Activated naive CD4-positive, alpha-beta T cell treated with anti-CD3 and anti-CD28 coated beads for 36 hours (primary cell): ENCODE results near the gene RHOXF2. TPM values are rescaled to one million over a fixed set of nuclear protein-coding genes. Genes with fewer than 3 reads are reported as not detected.
"Not testable (repeated sequence)": the region's sequence is repeated elsewhere in the genome, so short reads cannot be mapped to it uniquely, and the experiment has no call there.

Source experiments
- CTCF ChIA-PET: fragments of 350-600 bp; sonication (Branson Sonifier 250); formaldehyde crosslinking; loops from one replicate; lab custom pipeline; 2021; ENCODE audit warnings: antibody characterized with exemption; lab: Charles Lee
- DNase-seq: peaks from one replicate; pipeline ENCODE4 v3.0.0-alpha.2; 2020
- H3K27ac Mint-ChIP-seq: one replicate; pipeline ENCODE4 v1.8.0; 2021; ENCODE audit warnings: mild to moderate bottlenecking, mixed read lengths
- H3K27me3 Mint-ChIP-seq: one replicate; pipeline ENCODE4 v1.8.0; 2021; ENCODE audit warnings: low read depth, mixed read lengths
- H3K36me3 Mint-ChIP-seq: one replicate; pipeline ENCODE4 v1.8.0; 2021; ENCODE audit warnings: low read depth, mixed read lengths
- H3K4me1 Mint-ChIP-seq: one replicate; pipeline ENCODE4 v1.8.0; 2021; ENCODE audit warnings: low read depth, mixed read lengths
- H3K4me3 Mint-ChIP-seq: one replicate; pipeline ENCODE4 v1.8.0; 2021; ENCODE audit warnings: mild to moderate bottlenecking, moderate library complexity, mixed read lengths
- H3K9me3 Mint-ChIP-seq: one replicate; pipeline ENCODE4 v1.8.0; 2021; ENCODE audit warnings: mixed read lengths
- intact Hi-C: fragments of 100-400 bp; cut with micrococcal nuclease; formaldehyde crosslinking; loops from one replicate; pipeline ENCODE4 v1.15.1; 2023
- total RNA-seq, 2 experiments: library from RNA; stranded (reverse); gene quantifications; one replicate each; pipeline ENCODE4 v1.2.3, GENCODE V29; 2021

The RHOXF2 gene, protein sequence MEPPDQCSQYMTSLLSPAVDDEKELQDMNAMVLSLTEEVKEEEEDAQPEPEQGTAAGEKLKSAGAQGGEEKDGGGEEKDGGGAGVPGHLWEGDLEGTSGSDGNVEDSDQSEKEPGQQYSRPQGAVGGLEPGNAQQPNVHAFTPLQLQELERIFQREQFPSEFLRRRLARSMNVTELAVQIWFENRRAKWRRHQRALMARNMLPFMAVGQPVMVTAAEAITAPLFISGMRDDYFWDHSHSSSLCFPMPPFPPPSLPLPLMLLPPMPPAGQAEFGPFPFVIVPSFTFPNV
- not detected for total RNA-seq

DNA sequence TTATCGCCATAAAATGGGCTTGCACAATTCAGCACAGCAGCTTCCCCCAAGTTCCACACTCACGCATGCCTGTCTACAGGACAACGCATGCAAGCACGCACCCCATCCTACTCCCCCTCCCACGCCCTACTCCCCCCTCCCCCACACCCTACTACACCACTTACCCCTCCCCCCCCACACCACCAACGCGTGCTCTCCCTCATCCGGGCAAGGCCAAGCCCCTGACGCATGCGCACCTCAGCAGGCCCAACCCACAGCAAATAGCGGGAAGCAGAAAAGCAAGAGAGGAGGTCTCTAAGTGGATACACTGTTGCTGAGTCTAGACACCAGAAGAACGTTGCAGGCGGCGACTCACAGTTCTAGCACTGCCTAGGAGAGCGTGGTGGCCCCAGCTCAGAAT is at the start of gene RHOXF2:
Gene RHOXF2, plus strand, starts transcription at position 301 of the 400 bp plus-strand sequence. CDS start 138 bp downstream, outside the sequence.
- H3K27ac Mint-ChIP-seq, H3K9me3 Mint-ChIP-seq, H3K36me3 Mint-ChIP-seq, CTCF ChIA-PET, DNase-seq, H3K4me1 Mint-ChIP-seq, H3K4me3 Mint-ChIP-seq, intact Hi-C loops, H3K27me3 Mint-ChIP-seq: not testable (repeated sequence)

DNA sequence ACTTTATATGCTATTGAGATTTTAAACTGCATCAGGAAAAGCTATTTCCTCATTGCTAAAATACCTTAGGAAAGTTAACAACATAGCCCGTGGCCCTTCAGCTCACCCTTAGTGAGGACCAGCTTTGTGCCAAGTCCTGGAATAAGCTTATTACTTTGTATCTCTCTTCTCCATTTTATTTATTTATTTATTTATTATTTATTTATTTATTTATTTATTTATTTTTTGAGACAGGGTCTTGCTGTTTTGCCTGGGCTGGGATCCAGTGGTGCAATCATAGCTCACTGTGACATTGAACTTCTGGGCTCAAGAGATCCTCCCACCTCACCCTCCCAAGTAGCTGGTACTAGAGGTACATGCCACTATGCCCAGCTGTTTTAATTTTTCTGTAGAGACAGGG is 49.0 kb upstream of the RHOXF2 start:
- Mint-ChIP-seq H3K9me3 (no peaks in the 10 kb centered on the region), H3K27me3 (no peaks in the 10 kb centered on the region), H3K4me3 (no peak overlapping the region), H3K36me3 (no peaks in the 10 kb centered on the region), H3K4me1 (no peaks in the 10 kb centered on the region), H3K27ac (no peak overlapping the region)
- DNase-seq: no peak
- CTCF ChIA-PET: no interaction called here
- intact Hi-C loops: loop anchor here (10.0 kb wide), 1 partner anchor 105 kb away; no protein-coding TSS in a partner anchor

DNA sequence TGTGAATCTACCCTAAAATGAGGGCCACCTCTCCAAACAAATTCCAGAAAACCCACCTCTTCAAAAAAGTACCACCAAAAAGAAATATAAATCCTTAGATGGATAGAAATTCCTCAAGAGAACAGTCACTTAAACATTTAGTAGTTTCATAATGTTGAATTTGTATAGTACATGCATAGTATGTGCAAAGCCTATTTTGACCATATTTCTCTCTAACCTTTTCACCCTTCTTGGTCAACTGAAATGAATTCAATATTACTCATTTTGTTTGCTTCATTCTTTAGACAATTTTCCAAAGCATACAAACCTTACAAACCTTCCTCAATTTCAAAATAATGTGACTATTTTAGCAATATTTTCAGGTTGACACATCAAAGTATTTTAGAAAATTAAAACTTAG is 46.8 kb upstream of the RHOXF2 start:
- H3K27ac Mint-ChIP-seq: no peak overlapping the region
- no peak overlapping the region for H3K4me3 Mint-ChIP-seq
- no peaks in the 10 kb centered on the region for H3K9me3 Mint-ChIP-seq
- H3K27me3 Mint-ChIP-seq: no peaks in the 10 kb centered on the region
- H3K4me1 Mint-ChIP-seq: no peaks in the 10 kb centered on the region
- intact Hi-C loops: no loop called here
- H3K36me3 Mint-ChIP-seq: no peaks in the 10 kb centered on the region
- no peak for DNase-seq
- CTCF ChIA-PET: no interaction called here

- DNase-seq: no peak
- intact Hi-C loops: no loop called here
- no peaks in the 10 kb centered on the region for H3K4me1 Mint-ChIP-seq
- no peak within 1 kb of the TSS for H3K4me3 Mint-ChIP-seq
- H3K27me3 Mint-ChIP-seq: no peaks in the 10 kb centered on the region
- H3K36me3 Mint-ChIP-seq: no peaks in the 10 kb centered on the region
- no peaks in the 10 kb centered on the region for H3K9me3 Mint-ChIP-seq
- no peak within 1 kb of the TSS for H3K27ac Mint-ChIP-seq
- CTCF ChIA-PET: no interaction called here
Measured at GRCh38 chrX:120115438-120115963, 42.9 kb upstream of the RHOXF2 start, which contains the start of gene RHOXF1. TSS of gene RHOXF1 (minus strand) at chrX:120115913. CDS start at chrX:120115862, 51 bp downstream.

DNA sequence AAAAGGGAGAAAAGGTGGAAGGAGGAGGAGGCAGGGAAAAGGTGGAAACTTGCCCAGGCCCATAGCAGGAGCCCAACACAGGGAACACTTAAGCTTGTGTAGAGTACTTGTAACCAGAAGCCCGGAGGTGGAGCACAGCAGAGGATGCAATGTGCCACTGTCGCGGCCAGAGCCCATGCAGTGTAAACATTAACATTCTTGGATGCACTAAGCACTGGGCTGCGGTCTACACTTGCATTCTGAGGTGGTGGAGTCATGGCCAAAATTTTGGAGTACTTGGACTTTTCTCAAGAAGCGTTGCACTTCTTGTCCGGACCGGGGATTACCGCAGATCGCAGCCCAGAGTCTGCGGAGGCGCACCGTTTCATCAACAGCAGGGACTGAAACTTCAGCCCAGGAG is 38.2 kb upstream of the RHOXF2 start:
- Mint-ChIP-seq H3K36me3 (no peaks in the 10 kb centered on the region), H3K4me3 (no peak overlapping the region)

GRCh38 chrX:120125444-120125843 is 33.0 kb upstream of the RHOXF2 start:
- no peaks in the 10 kb centered on the region for H3K9me3 Mint-ChIP-seq
- DNase-seq: no peak
- H3K27me3 Mint-ChIP-seq: no peaks in the 10 kb centered on the region
- intact Hi-C loops: no loop called here
- no peaks in the 10 kb centered on the region for H3K4me1 Mint-ChIP-seq
- no peaks in the 10 kb centered on the region for H3K36me3 Mint-ChIP-seq
- H3K27ac Mint-ChIP-seq: no peak overlapping the region
- H3K4me3 Mint-ChIP-seq: no peak overlapping the region
- CTCF ChIA-PET: no interaction called here

More for the DNA sequence above, 38.2 kb upstream of the RHOXF2 start:
- Mint-ChIP-seq H3K9me3 (no peaks in the 10 kb centered on the region), H3K27me3 (no peaks in the 10 kb centered on the region), H3K27ac (no peak overlapping the region), H3K4me1 (no peaks in the 10 kb centered on the region)
- intact Hi-C loops: no loop called here
- DNase-seq: no peak
- CTCF ChIA-PET: no interaction called here

- H3K4me1 Mint-ChIP-seq, H3K27me3 Mint-ChIP-seq, H3K9me3 Mint-ChIP-seq, H3K27ac Mint-ChIP-seq, H3K4me3 Mint-ChIP-seq, CTCF ChIA-PET, intact Hi-C loops, H3K36me3 Mint-ChIP-seq, DNase-seq: not testable (repeated sequence)
Measured at GRCh38 chrX:120128306-120128846, 30.0 kb upstream of the RHOXF2 start.

DNA sequence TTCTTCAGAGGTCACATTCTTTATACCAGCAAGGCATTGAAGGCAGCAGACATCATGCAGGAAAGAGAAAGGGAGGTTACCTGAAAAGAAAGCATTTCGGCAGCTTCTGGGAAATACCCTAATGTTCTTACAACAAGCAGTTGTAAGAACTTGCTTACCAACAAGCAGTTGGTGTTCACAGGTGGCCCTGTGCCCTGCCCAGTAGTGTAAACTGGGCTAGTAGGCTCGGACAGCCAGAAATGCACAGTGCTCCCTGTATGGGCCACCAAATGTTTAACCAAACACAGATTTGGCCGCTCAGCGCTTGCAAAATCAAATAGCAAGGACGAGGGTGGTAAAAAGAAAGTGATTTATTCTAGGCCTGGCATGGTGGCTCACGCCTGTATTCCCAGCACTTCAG is 22.3 kb upstream of the RHOXF2 start:
- Mint-ChIP-seq H3K9me3 (no peaks in the 10 kb centered on the region), H3K36me3 (no peaks in the 10 kb centered on the region), H3K4me1 (no peaks in the 10 kb centered on the region), H3K4me3 (no peak overlapping the region), H3K27me3 (no peaks in the 10 kb centered on the region), H3K27ac (no peak overlapping the region)
- CTCF ChIA-PET: no interaction called here
- DNase-seq: no peak
- intact Hi-C loops: no loop called here

DNA sequence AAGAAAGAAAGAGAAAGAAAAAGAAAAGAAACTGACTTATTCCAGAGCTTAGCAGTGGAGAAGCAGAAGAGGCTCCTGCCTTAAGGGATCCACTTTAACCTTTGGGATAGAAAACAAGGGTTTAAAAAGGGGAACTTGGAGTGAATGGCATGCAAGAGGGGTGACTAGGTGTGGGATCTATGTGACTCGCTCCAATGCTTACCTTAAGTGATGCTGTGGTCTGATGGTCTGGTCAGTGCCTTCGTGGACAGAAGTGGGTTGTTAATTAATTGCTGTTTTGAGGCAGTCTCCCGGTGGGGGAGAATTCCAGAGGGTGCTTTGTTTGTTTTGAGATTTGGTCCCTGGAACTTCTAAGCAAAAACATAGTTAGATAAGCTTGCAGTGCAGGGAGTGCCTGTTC is 21.6 kb upstream of the RHOXF2 start:
- CTCF ChIA-PET: interaction anchor here (1.0 kb wide), 1 partner anchor 12 kb away, joined by 4 read pairs; no protein-coding TSS in a partner anchor
- intact Hi-C loops: no loop called here
- no peak overlapping the region for H3K27ac Mint-ChIP-seq
- no peak for DNase-seq
- no peaks in the 10 kb centered on the region for H3K27me3 Mint-ChIP-seq
- H3K9me3 Mint-ChIP-seq: no peaks in the 10 kb centered on the region
- H3K36me3 Mint-ChIP-seq: no peaks in the 10 kb centered on the region
- H3K4me3 Mint-ChIP-seq: no peak overlapping the region
- no peaks in the 10 kb centered on the region for H3K4me1 Mint-ChIP-seq

DNA sequence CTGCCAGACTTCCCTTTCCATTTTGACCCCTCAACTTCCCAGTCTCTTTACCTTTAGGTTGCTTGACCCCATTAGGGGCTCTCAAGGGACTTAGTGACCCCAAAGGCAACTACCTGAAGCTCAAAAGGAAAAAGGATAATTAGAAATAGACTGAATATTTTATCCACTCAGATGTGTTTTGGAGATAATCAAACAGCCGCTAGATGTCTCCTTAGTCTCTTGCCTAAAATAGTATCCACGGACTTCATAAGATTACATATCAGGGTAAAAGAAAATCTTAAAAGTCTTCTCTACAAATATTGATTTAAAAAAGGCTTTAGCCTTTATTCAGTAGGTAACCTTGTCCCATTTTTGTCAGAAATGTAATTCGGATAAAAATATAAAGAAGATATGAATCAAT is 21.0 kb upstream of the RHOXF2 start:
- Mint-ChIP-seq H3K36me3 (no peaks in the 10 kb centered on the region), H3K27me3 (no peaks in the 10 kb centered on the region), H3K4me1 (no peaks in the 10 kb centered on the region), H3K27ac (no peak overlapping the region), H3K4me3 (no peak overlapping the region), H3K9me3 (no peaks in the 10 kb centered on the region)
- intact Hi-C loops: no loop called here
- CTCF ChIA-PET: interaction anchor here (1.0 to 1.1 kb wide), 2 partner anchors 12 to 16 kb away, joined by 3 to 4 read pairs; no protein-coding TSS in a partner anchor
- no peak for DNase-seq

- CTCF ChIA-PET: no interaction called here
- H3K36me3 Mint-ChIP-seq: no peaks in the 10 kb centered on the region
- DNase-seq: no peak
- H3K9me3 Mint-ChIP-seq: no peaks in the 10 kb centered on the region
- intact Hi-C loops: no loop called here
- no peak overlapping the region for H3K4me3 Mint-ChIP-seq
- H3K4me1 Mint-ChIP-seq: peaks cover 15% of the 10 kb centered on the region
- no peak overlapping the region for H3K27ac Mint-ChIP-seq
- H3K27me3 Mint-ChIP-seq: no peaks in the 10 kb centered on the region
Measured at GRCh38 chrX:120140293-120140981, 18.0 kb upstream of the RHOXF2 start.

- intact Hi-C loops: no loop called here
- H3K4me3 Mint-ChIP-seq: no peak overlapping the region
- DNase-seq: no peak
Measured at GRCh38 chrX:120144178-120144844, 14.1 kb upstream of the RHOXF2 start.

More at GRCh38 chrX:120144178-120144844, 14.1 kb upstream of the RHOXF2 start:
- CTCF ChIA-PET: no interaction called here
- Mint-ChIP-seq H3K27ac (no peak overlapping the region), H3K36me3 (peaks cover 5% of the 10 kb centered on the region), H3K27me3 (no peaks in the 10 kb centered on the region), H3K9me3 (peaks cover 5% of the 10 kb centered on the region), H3K4me1 (peaks cover 25% of the 10 kb centered on the region)
